HepG2 (cell line): ENCODE data around the gene RHOT1. TPM values are rescaled to one million over a fixed set of nuclear protein-coding genes. Genes with fewer than 3 reads are reported as not detected.

Experiments used
- HDAC1 ChIP-seq: sonication (generic); formaldehyde crosslinking; IDR thresholded peaks from 2 replicates; pipeline ENCODE4 v1.5.1; 2020; ENCODE audit warnings: mild to moderate bottlenecking, missing genetic modification reagents
- PHB2 ChIP-seq: fragments of 450-650 bp; IDR thresholded peaks from 2 replicates; pipeline ENCODE4 v1.6.1; 2018; ENCODE audit not compliant: partially characterized antibody
- THAP7 ChIP-seq: sonication (generic); formaldehyde crosslinking; IDR thresholded peaks from 2 replicates; pipeline ENCODE4 v1.8.1; 2023; ENCODE audit warnings: mild to moderate bottlenecking, missing genetic modification reagents
- ZFP91 ChIP-seq: sonication (generic); formaldehyde crosslinking; IDR thresholded peaks from 2 replicates; pipeline ENCODE4 v1.9.0; 2022; ENCODE audit warnings: missing genetic modification reagents, mild to moderate bottlenecking, borderline replicate concordance
- ZNF142 ChIP-seq: sonication (generic); formaldehyde crosslinking; IDR thresholded peaks from 2 replicates; pipeline ENCODE4 v1.4.0; 2020; ENCODE audit warnings: missing genetic modification reagents
- ZNF296 ChIP-seq: sonication (generic); formaldehyde crosslinking; conservative IDR thresholded peaks from 2 replicates; pipeline ENCODE4 v1.5.0; 2020; ENCODE audit warnings: mild to moderate bottlenecking, missing genetic modification reagents
- ZNF362 ChIP-seq: sonication (generic); formaldehyde crosslinking; IDR thresholded peaks from 2 replicates; pipeline ENCODE4 v1.4.0; 2020; ENCODE audit warnings: missing genetic modification reagents, mild to moderate bottlenecking, borderline replicate concordance
- ZNF432 ChIP-seq: sonication (generic); formaldehyde crosslinking; IDR thresholded peaks from 2 replicates; pipeline ENCODE4 v1.5.0; 2020; ENCODE audit warnings: missing genetic modification reagents, mild to moderate bottlenecking, borderline replicate concordance
- ZNF441 ChIP-seq: sonication (generic); formaldehyde crosslinking; IDR thresholded peaks from 2 replicates; pipeline ENCODE4 v1.7.0; 2021; ENCODE audit warnings: missing genetic modification reagents, borderline replicate concordance
- ZNF580 ChIP-seq: IDR thresholded peaks from 2 replicates; pipeline ENCODE4 v1.6.1; 2016; ENCODE audit warnings: low read depth, borderline replicate concordance
- ZNF607 ChIP-seq: sonication (generic); formaldehyde crosslinking; IDR thresholded peaks from 2 replicates; pipeline ENCODE4 v1.5.1; 2020; ENCODE audit warnings: missing genetic modification reagents, mild to moderate bottlenecking, borderline replicate concordance
- polyA plus RNA-seq, 8 experiments: library from polyadenylated mRNA; depleted of rRNA in 3 of 8; stranded (reverse) in 7 of 8; unstranded in 1 of 8; fragments of >200 nt; fragmentation: Illumina TruSeq in 4 of 8; extraction: Trizol in 4 of 8; gene quantifications; 2 replicates each; pipeline versions ENCODE4 v1.2.1 to v1.2.3, GENCODE V29; 2011 to 2016; ENCODE audit warnings: low read depth in 4 of 8, missing spikeins in 1 of 8, mixed read lengths in 1 of 8; ENCODE audit not compliant: insufficient read depth in 1 of 8
- total RNA-seq, 5 experiments: library from RNA; depleted of rRNA; stranded (reverse); fragments of >200 nt; fragmentation: Illumina TruSeq; extraction: Trizol; gene quantifications; 2 replicates each; pipeline ENCODE4 v1.2.3, GENCODE V29; 2016; ENCODE audit warnings: low read depth in 1 of 5

Gene RHOT1
- total and polyA plus RNA-seq, 2 of the 13 experiments (the other 11 are each of a cell fraction or from before 2014, with no cell fraction given): 25.6 to 41.5 TPM

GRCh38 chr17:32156656-32157055, 14.4 kb downstream of the RHOT1 start (continued):
- TF ChIP-seq ZNF441 (CRISPR knock-in tag): no peak
- TF ChIP-seq ZNF432 (CRISPR knock-in tag): no peak
- TF ChIP-seq PHB2: no peak
- TF ChIP-seq ZNF296 (CRISPR knock-in tag): no peak
- TF ChIP-seq ZNF607 (CRISPR knock-in tag): no peak
- TF ChIP-seq ZNF362 (CRISPR knock-in tag): no peak
- no peak for TF ChIP-seq ZNF580 (CRISPR knock-in tag)
- no peak for TF ChIP-seq ZNF142 (CRISPR knock-in tag)
- TF ChIP-seq HDAC1 (CRISPR knock-in tag): no peak
- TF ChIP-seq ZFP91 (CRISPR knock-in tag): no peak
- TF ChIP-seq THAP7: no peak
- TF ChIP-seq, all 625 proteins: peak for 0
